PC-9 (cell line): Measurements from ENCODE around the gene UNC5C. TPM values are rescaled to one million over a fixed set of nuclear protein-coding genes. Genes with fewer than 3 reads are reported as not detected.

Experiments used
- BruUV-seq: library from RNA; stranded (reverse); fragments of 400-500 nt; replicated peaks from 2 replicates; lab custom pipeline; 2021; lab: Mats Ljungman, UMichigan
- CTCF ChIA-PET: fragments of 300-600 bp; sonication (Branson Sonifier 250); formaldehyde crosslinking; loops from one replicate; lab custom pipeline; 2022; ENCODE audit warnings: antibody characterized with exemption; lab: Charles Lee
- POLR2A ChIA-PET: fragments of 300-600 bp; sonication (Branson Sonifier 250); formaldehyde crosslinking; loops from one replicate; lab custom pipeline; 2022; ENCODE audit warnings: antibody characterized with exemption; ENCODE audit not compliant: unreplicated experiment; lab: Charles Lee
- DNase-seq, 2 experiments: peaks; one replicate each; pipeline versions ENCODE4 v3.0.0 to v3.0.0-alpha.2; 2015 to 2022; ENCODE audit warnings: mixed read lengths in 1 of 2
- H2AFZ ChIP-seq: fragments of 200-600 bp; sonication (generic); 2 replicates; pipeline ENCODE4 v1.8.1; 2017; ENCODE audit warnings: antibody characterized with exemption
- H3F3A ChIP-seq: fragments of 200-600 bp; sonication (generic); 2 replicates; pipeline ENCODE4 v1.8.1; 2017; ENCODE audit warnings: antibody characterized with exemption, mild to moderate bottlenecking, low read depth; ENCODE audit not compliant: insufficient read depth
- H3K27ac ChIP-seq: fragments of 200-600 bp; sonication (generic); 2 replicates; pipeline ENCODE4 v1.6.1; 2016; ENCODE audit warnings: mixed run types
- H3K27me3 ChIP-seq: fragments of 200-600 bp; sonication (generic); 2 replicates; pipeline ENCODE4 v1.6.1; 2016; ENCODE audit warnings: low read depth, mixed run types; ENCODE audit not compliant: insufficient read depth
- H3K36me3 ChIP-seq: fragments of 200-600 bp; sonication (generic); 2 replicates; pipeline ENCODE4 v1.6.1; 2016; ENCODE audit warnings: low read depth, mixed run types
- H3K4me1 ChIP-seq: fragments of 200-600 bp; sonication (generic); replicated peaks from 2 replicates; pipeline ENCODE4 v1.6.1; 2016; ENCODE audit warnings: mixed run types; ENCODE audit not compliant: insufficient read depth
- H3K4me2 ChIP-seq: fragments of 200-600 bp; sonication (generic); 2 replicates; pipeline ENCODE4 v1.6.1; 2017; ENCODE audit warnings: mixed run types
- H3K4me3 ChIP-seq: fragments of 200-600 bp; sonication (generic); 2 replicates; pipeline ENCODE4 v1.6.1; 2016; ENCODE audit warnings: mixed run types
- H3K79me2 ChIP-seq: fragments of 200-600 bp; sonication (generic); 2 replicates; pipeline ENCODE4 v1.6.1; 2017; ENCODE audit warnings: low read depth, mixed run types
- H3K9me2 ChIP-seq: fragments of 200-600 bp; sonication (generic); 2 replicates; pipeline ENCODE4 v1.8.1; 2017; ENCODE audit warnings: mild to moderate bottlenecking; ENCODE audit not compliant: insufficient read depth
- H3K9me3 ChIP-seq: fragments of 200-600 bp; sonication (generic); 2 replicates; pipeline ENCODE4 v1.8.1; 2016; ENCODE audit warnings: low read depth; ENCODE audit not compliant: insufficient read depth
- H4K20me1 ChIP-seq: fragments of 200-600 bp; sonication (generic); 2 replicates; pipeline ENCODE4 v1.8.1; 2017; ENCODE audit not compliant: insufficient read depth
- CTCF ChIP-seq: fragments of 200-600 bp; sonication (generic); conservative IDR thresholded peaks from 2 replicates; pipeline ENCODE4 v1.6.1; 2017; ENCODE audit warnings: mixed run types, antibody characterized with exemption, mild to moderate bottlenecking, moderate library complexity
- EZH2 ChIP-seq: fragments of 200-600 bp; sonication (generic); IDR thresholded peaks from 2 replicates; pipeline ENCODE4 v1.8.0; 2017; ENCODE audit warnings: antibody characterized with exemption, low read depth
- intact Hi-C: fragments of 100-400 bp; cut with micrococcal nuclease; formaldehyde crosslinking; loops from one replicate; pipeline ENCODE4 v1.10.0; 2022; ENCODE audit not compliant: unreplicated experiment
- total RNA-seq: library from RNA; stranded (reverse); gene quantifications from 2 replicates; pipeline ENCODE4 v1.2.3, GENCODE V29; 2021

The UNC5C gene
- total RNA-seq, 1 experiment from 2014 or later, result not detected

GRCh38 chr4:95417531-95417930 is 131.2 kb downstream of the UNC5C start:
- Histone ChIP-seq H3K79me2 (no peaks in the 10 kb centered on the region), H3F3A (no peaks in the 10 kb centered on the region), H2AFZ (no peak overlapping the region), H3K9me2 (no peaks in the 10 kb centered on the region), H3K4me1 (peaks cover 9% of the 10 kb centered on the region), H3K27ac (no peak overlapping the region), H4K20me1 (no peaks in the 10 kb centered on the region), H3K27me3 (no peaks in the 10 kb centered on the region), H3K9me3 (no peaks in the 10 kb centered on the region), H3K36me3 (no peaks in the 10 kb centered on the region), H3K4me3 (no peak overlapping the region), H3K4me2 (no peak overlapping the region)
- TF ChIP-seq EZH2 (no peak), CTCF (no peak)
- intact Hi-C loops, result no loop called here
- no TSS peak for BruUV-seq
- POLR2A ChIA-PET, result no interaction called here
- CTCF ChIA-PET, result no interaction called here
- DNase-seq, result no peak

DNA sequence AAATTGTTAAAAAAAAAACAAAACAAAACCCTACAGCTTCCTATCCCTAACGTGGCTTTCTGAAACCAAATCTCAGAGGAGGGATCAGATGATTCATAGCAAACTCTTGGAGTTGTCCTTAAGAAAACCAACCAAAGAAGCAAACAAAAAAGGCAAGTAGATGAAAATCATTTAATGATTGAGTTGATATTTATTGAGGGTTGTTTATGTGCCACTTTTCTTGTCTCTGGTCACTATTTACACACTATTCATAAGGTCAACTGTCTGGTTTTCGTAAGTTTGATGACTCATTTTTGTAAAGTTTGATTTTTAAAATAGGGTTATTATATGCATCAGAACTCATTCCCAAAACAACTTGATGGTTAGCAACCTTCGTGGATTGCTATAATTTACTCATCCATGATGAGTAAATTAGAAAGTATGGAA is 133.4 kb downstream of the UNC5C start:
- Histone ChIP-seq H3K4me1 (peaks cover 9% of the 10 kb centered on the region), H3K27me3 (no peaks in the 10 kb centered on the region), H3K4me3 (no peak overlapping the region), H3K27ac (no peak overlapping the region), H4K20me1 (no peaks in the 10 kb centered on the region), H3K36me3 (no peaks in the 10 kb centered on the region), H3K4me2 (peak overlapping the region; percentile 53), H3F3A (no peaks in the 10 kb centered on the region), H3K79me2 (no peaks in the 10 kb centered on the region), H2AFZ (no peak overlapping the region), H3K9me3 (no peaks in the 10 kb centered on the region), H3K9me2 (no peaks in the 10 kb centered on the region)
- TF ChIP-seq EZH2, result no peak
- no peak for TF ChIP-seq CTCF
- CTCF ChIA-PET, result no interaction called here
- POLR2A ChIA-PET, result no interaction called here
- BruUV-seq, result no TSS peak
- intact Hi-C loops, result no loop called here
- DNase-seq, result no peak

- no peak overlapping the region for H3K27ac ChIP-seq
- H3K4me1 ChIP-seq, result peaks cover 18% of the 10 kb centered on the region
- H3K9me3 ChIP-seq, result no peaks in the 10 kb centered on the region
- H3K4me2 ChIP-seq, result no peak overlapping the region
- no peaks in the 10 kb centered on the region for H3F3A ChIP-seq
- intact Hi-C loops, result no loop called here
- no peak overlapping the region for H2AFZ ChIP-seq
- POLR2A ChIA-PET, result no interaction called here
- no TSS peak for BruUV-seq
- DNase-seq, result no peak
- H3K4me3 ChIP-seq, result no peak overlapping the region
- no peaks in the 10 kb centered on the region for H3K79me2 ChIP-seq
- H4K20me1 ChIP-seq, result no peaks in the 10 kb centered on the region
- H3K27me3 ChIP-seq, result no peaks in the 10 kb centered on the region
- CTCF ChIA-PET, result no interaction called here
- no peaks in the 10 kb centered on the region for H3K9me2 ChIP-seq
- TF ChIP-seq CTCF, result no peak
- TF ChIP-seq EZH2, result no peak
- H3K36me3 ChIP-seq, result no peaks in the 10 kb centered on the region
Measured at GRCh38 chr4:95411371-95412088, 137.2 kb downstream of the UNC5C start.
